Sigmoid colon (tissue), 7 donors: ENCODE data around the gene FILIP1L. TPM values are rescaled to one million over a fixed set of nuclear protein-coding genes. Genes with fewer than 3 reads are reported as not detected.

ENCODE experiments used
- DNase-seq: peaks from one replicate; pipeline ENCODE4 v3.0.0-alpha.2; 2019
- H3K27ac ChIP-seq, 4 donors: fragments of 200-600 bp; sonication (generic); one replicate each; pipeline ENCODE4 v1.5.1; 2016 to 2019; ENCODE audit warnings: mild to moderate bottlenecking in 1 of 4
- H3K27me3 ChIP-seq, 3 donors: fragments of 200-600 bp; sonication (generic); one replicate each; pipeline ENCODE4 v1.5.1; 2019; ENCODE audit warnings: mild to moderate bottlenecking in 1 of 3
- H3K36me3 ChIP-seq, 4 donors: fragments of 200-600 bp; sonication (generic); one replicate each; pipeline ENCODE4 v1.5.1; 2016 to 2019
- H3K4me1 ChIP-seq, 4 donors: fragments of 200-600 bp; sonication (generic); one replicate each; pipeline ENCODE4 v1.5.1; 2017 to 2019
- H3K4me3 ChIP-seq, 4 donors: fragments of 200-600 bp; sonication (generic); one replicate each; pipeline ENCODE4 v1.5.1; 2017 to 2019; ENCODE audit warnings: mild to moderate bottlenecking in 2 of 4, moderate library complexity in 1 of 4
- H3K9me3 ChIP-seq, 4 donors: fragments of 200-600 bp in 3 of 4; sonication (generic) in 3 of 4; one replicate each; pipeline versions ENCODE4 v1.5.1 to v1.6.1; 2013 to 2019
- EP300 ChIP-seq, 4 donors: sonication (generic); formaldehyde crosslinking; IDR thresholded peaks; one replicate each; pipeline ENCODE4 v1.6.1; 2017; ENCODE audit warnings: antibody characterized with exemption in 4 of 4
- POLR2A ChIP-seq, 2 donors: fragments of 450-650 bp; IDR thresholded peaks; one replicate each; pipeline ENCODE4 v1.6.1; 2016; ENCODE audit warnings: antibody characterized with exemption in 2 of 2, mild to moderate bottlenecking in 2 of 2, moderate library complexity in 2 of 2
- POLR2AphosphoS5 ChIP-seq, 4 donors: sonication (generic); formaldehyde crosslinking; IDR thresholded peaks; one replicate each; pipeline ENCODE4 v1.6.1; 2017; ENCODE audit warnings: antibody characterized with exemption in 4 of 4
- WGBS, 2 donors: extraction: QIAGEN DNeasy Blood & Tissue Kit; methylation state at CpG; one replicate each; pipeline ENCODE4 v1.1.7; 2013; 5-methylcytosine and 5-hydroxymethylcytosine counted together
- intact Hi-C: fragments of 100-400 bp; cut with DNase I; formaldehyde crosslinking; loops from one replicate; pipeline ENCODE4 v1.15.1; 2023
- polyA plus RNA-seq, 3 donors: library from polyadenylated mRNA; stranded (reverse); fragments of 200-250 nt; gene quantifications; one replicate each; pipeline ENCODE4 v1.2.3, GENCODE V29; 2013
- total RNA-seq, 4 donors: library from RNA; depleted of rRNA; stranded (reverse); fragments of >200 nt; gene quantifications; one replicate each; pipeline ENCODE4 v1.1.0, GENCODE V29; 2016
- TF ChIP-seq, protein P1 (sequence below), 4 experiments: fragments of 450-650 bp in 3 of 4; fragments of 200-600 bp in 1 of 4; IDR thresholded peaks; one replicate each; pipeline ENCODE4 v1.5.1; 2016 to 2019; ENCODE audit warnings: antibody characterized with exemption in 4 of 4, mild to moderate bottlenecking in 3 of 4, moderate library complexity in 2 of 4
- donor health status: healthy with polysubstance abuse.
- donor health status: Bipolar disorder and iron deficiency.
- donor health status: healthy.

Gene FILIP1L
- total and polyA plus RNA-seq, 7 donors = 6.0 to 93.3 (median 42.5) TPM

DNA sequence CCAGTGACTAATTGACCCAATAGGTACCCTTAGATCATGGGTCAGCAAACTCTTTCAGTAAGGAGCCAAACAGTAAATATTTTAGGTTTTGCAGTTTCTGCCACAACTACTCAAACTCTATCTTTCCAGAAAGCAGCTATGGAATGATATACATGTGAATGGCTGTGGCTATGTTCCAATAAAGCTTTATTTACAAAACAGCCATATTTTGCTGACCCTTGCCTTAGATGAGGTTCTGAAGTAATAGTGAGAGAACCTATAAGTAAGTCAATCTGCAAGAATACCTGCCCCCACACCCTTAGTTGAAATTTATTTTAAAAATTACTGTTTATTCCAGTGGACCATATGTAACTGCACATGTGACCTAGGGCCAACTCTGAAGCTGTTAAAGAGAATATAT, 162.6 kb downstream of the FILIP1L start:
- intact Hi-C loops = no loop called here
- TF ChIP-seq EP300 (IDR thresholded peaks at IDR 0.05) (no peak), POLR2A (IDR thresholded peaks at IDR 0.05) (no peak), POLR2AphosphoS5 (IDR thresholded peaks at IDR 0.05) (no peak)
- TF ChIP-seq, protein P1, sequence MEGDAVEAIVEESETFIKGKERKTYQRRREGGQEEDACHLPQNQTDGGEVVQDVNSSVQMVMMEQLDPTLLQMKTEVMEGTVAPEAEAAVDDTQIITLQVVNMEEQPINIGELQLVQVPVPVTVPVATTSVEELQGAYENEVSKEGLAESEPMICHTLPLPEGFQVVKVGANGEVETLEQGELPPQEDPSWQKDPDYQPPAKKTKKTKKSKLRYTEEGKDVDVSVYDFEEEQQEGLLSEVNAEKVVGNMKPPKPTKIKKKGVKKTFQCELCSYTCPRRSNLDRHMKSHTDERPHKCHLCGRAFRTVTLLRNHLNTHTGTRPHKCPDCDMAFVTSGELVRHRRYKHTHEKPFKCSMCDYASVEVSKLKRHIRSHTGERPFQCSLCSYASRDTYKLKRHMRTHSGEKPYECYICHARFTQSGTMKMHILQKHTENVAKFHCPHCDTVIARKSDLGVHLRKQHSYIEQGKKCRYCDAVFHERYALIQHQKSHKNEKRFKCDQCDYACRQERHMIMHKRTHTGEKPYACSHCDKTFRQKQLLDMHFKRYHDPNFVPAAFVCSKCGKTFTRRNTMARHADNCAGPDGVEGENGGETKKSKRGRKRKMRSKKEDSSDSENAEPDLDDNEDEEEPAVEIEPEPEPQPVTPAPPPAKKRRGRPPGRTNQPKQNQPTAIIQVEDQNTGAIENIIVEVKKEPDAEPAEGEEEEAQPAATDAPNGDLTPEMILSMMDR (IDR thresholded peaks at IDR 0.05) = no peak
- no peaks in the 10 kb centered on the region for H3K36me3 ChIP-seq
- no peak overlapping the region for H3K4me3 ChIP-seq
- H3K9me3 ChIP-seq = no peaks in the 10 kb centered on the region
- DNase-seq = no peak
- H3K4me1 ChIP-seq = peaks cover 0 to 15% (median under 1%) of the 10 kb centered on the region in 4 donors
- no peaks in the 10 kb centered on the region for H3K27me3 ChIP-seq
- H3K27ac ChIP-seq = no peak overlapping the region

DNA sequence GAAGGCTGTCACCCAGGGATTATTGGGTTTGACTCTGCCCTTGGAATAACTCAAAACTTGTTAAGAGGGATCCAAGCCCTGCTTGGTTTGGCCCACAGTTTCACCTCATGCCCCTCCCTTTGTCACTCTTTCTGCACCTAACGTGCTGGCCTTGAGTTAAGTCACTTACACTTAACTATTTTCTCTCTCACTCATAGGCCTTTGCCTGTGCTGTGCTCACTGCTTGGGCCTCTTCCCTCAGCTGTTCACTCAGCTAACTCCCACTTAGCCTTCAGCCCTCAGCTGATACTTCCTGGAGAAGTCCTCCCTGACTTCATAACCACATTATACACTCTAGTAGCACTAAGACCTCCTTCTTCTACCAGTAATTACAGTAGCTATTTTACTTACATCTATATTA, 163.4 kb downstream of the FILIP1L start:
- WGBS, 2 donors = 83 to 90% methylated on average over 1 of the region's 1 CpG
- Histone ChIP-seq H3K27ac (peak overlapping the region in 1 of 4 donors; percentile 40), H3K9me3 (no peaks in the 10 kb centered on the region), H3K4me3 (no peak overlapping the region), H3K27me3 (no peaks in the 10 kb centered on the region), H3K36me3 (no peaks in the 10 kb centered on the region), H3K4me1 (peaks cover 0 to 23% (median 5%) of the 10 kb centered on the region in 4 donors)
- no peak for DNase-seq
- TF ChIP-seq EP300 (IDR thresholded peaks at IDR 0.05) = no peak
- TF ChIP-seq POLR2AphosphoS5 (IDR thresholded peaks at IDR 0.05) = no peak
- TF ChIP-seq POLR2A (IDR thresholded peaks at IDR 0.05) = no peak
- TF ChIP-seq, protein P1 (IDR thresholded peaks at IDR 0.05) = no peak
- intact Hi-C loops = no loop called here

DNA sequence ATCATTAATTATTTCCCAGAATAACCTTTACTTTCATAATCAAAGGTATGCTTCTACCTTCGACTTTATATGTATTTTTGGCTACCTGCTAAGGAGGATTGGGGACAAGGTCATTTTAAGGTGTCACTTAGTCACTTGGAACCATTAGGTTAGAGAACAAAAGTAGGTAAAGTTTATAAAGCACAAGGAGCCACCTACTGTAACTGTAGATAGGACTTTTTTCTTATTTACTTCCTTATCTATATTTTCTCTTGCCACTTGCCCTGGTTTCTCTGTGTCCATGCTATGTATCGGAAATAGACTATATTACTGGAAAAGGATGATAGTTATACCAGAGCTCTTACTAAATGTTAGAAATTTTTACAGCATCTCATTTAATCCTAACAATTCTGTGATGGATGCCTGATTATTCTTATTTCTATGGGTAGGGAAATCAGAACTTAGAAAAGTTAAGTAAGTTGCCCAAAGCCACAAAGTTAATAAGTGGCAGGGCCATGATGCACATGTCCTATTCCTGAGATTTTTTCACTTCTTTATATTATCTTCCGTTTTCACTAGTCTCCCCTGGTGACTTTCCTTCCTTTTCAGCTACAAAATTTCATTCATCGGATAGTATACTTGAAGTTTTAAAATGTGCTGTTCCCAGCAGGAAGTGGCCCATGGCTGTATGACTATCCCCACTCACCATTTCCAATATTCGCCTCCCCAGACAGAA, 164.2 kb downstream of the FILIP1L start:
- no peaks in the 10 kb centered on the region for H3K9me3 ChIP-seq
- DNase-seq = no peak
- peaks cover 0 to 31% (median 13%) of the 10 kb centered on the region in 4 donors for H3K4me1 ChIP-seq
- no peaks in the 10 kb centered on the region for H3K36me3 ChIP-seq
- no peak for TF ChIP-seq EP300 (IDR thresholded peaks at IDR 0.05)
- TF ChIP-seq, protein P1 (IDR thresholded peaks at IDR 0.05) = no peak
- TF ChIP-seq POLR2A (IDR thresholded peaks at IDR 0.05) = no peak
- no peak for TF ChIP-seq POLR2AphosphoS5 (IDR thresholded peaks at IDR 0.05)
- intact Hi-C loops = no loop called here
- 78 to 94% methylated on average over 5 of the region's 5 CpGs for WGBS, 2 donors
- H3K27me3 ChIP-seq = no peaks in the 10 kb centered on the region
- peak overlapping the region in 2 of 4 donors; percentile 40 to 42 for H3K27ac ChIP-seq
- H3K4me3 ChIP-seq = no peak overlapping the region

DNA sequence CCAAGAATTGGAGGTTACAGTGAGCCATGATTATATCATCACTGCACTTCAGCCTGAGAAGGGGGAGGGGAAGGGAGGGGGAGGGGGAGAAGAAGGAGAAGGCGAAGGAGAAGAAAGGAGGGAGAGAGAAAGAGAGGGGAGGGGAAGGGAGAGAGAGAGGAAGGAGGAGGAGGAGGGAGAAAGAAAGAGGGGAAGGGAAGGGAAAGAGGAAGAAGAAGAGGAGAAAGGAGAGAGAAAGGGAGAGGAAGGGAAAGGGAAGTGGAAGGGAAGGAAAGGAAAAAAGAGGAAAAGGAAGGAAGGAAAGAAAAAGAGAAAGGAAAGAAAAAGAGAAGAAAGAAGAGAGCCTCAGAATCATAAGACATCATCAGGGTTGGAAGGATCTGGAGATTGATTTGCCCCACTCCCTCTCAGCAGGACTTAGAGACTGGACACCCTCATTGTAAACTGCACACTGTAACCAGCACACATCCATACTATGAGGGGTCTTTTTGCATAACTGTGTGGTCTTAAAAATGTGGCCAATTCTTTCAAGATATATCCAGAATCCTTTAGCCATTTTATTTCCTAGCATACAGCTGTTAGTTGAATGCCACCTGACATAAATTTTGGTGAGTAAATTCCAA, 165.7 kb downstream of the FILIP1L start:
- Histone ChIP-seq H3K27me3 (no peaks in the 10 kb centered on the region), H3K27ac (peak overlapping the region in 3 of 4 donors; percentile 30 to 51 (median 42)), H3K4me3 (no peak overlapping the region), H3K9me3 (no peaks in the 10 kb centered on the region), H3K4me1 (peaks cover 0 to 46% (median 27%) of the 10 kb centered on the region in 4 donors), H3K36me3 (no peaks in the 10 kb centered on the region)
- intact Hi-C loops = no loop called here
- no peak for TF ChIP-seq POLR2A (IDR thresholded peaks at IDR 0.05)
- TF ChIP-seq POLR2AphosphoS5 (IDR thresholded peaks at IDR 0.05) = no peak
- TF ChIP-seq, protein P1 (IDR thresholded peaks at IDR 0.05) = no peak
- TF ChIP-seq EP300 (IDR thresholded peaks at IDR 0.05) = no peak
- 97% methylated on average over 1 of the region's 1 CpG for WGBS, 2 donors
- no peak for DNase-seq
